Measurements from ENCODE around the gene GARIN1A.

Gene GARIN1A

GRCh38 chr7:128710481-128710880 lies 38.4 kb downstream of the GARIN1A start:
- H3K4me3 ChIP-seq (ENCODE audit: low read depth, low read length): no peak overlapping the region
- no peak for DNase-seq (ENCODE audit: low read depth)
- no peak for TF ChIP-seq CTCF (IDR thresholded peaks at IDR 0.05; ENCODE audit: control insufficient read depth, extremely low read depth, insufficient read depth)

GRCh38 chr7:128713794-128714193 lies 41.7 kb downstream of the GARIN1A start:
- TF ChIP-seq CTCF (IDR thresholded peaks at IDR 0.05; ENCODE audit: control insufficient read depth, extremely low read depth, insufficient read depth): no peak
- no peak overlapping the region for H3K4me3 ChIP-seq (ENCODE audit: low read depth, low read length)

GRCh38 chr7:128714701-128715495 lies 42.8 kb downstream of the GARIN1A start:
- TF ChIP-seq CTCF (IDR thresholded peaks at IDR 0.05; ENCODE audit: control insufficient read depth, extremely low read depth, insufficient read depth): no peak
- DNase-seq (ENCODE audit: low read depth): no peak
- no peak overlapping the region for H3K4me3 ChIP-seq (ENCODE audit: low read depth, low read length)

More at GRCh38 chr7:128713794-128714193, 41.7 kb downstream of the GARIN1A start:
- DNase-seq (ENCODE audit: low read depth): no peak

GRCh38 chr7:128718967-128719642 lies 47.0 kb downstream of the GARIN1A start:
- no peak overlapping the region for H3K4me3 ChIP-seq (ENCODE audit: low read depth, low read length)
- TF ChIP-seq CTCF (IDR thresholded peaks at IDR 0.05; ENCODE audit: control insufficient read depth, extremely low read depth, insufficient read depth): no peak
- DNase-seq (ENCODE audit: low read depth): no peak

GRCh38 chr7:128721376-128721775 lies 49.3 kb downstream of the GARIN1A start:
- H3K4me3 ChIP-seq (ENCODE audit: low read depth, low read length): no peak overlapping the region
- TF ChIP-seq CTCF (IDR thresholded peaks at IDR 0.05; ENCODE audit: control insufficient read depth, extremely low read depth, insufficient read depth): no peak
- no peak for DNase-seq (ENCODE audit: low read depth)
